Measurements from ENCODE around the gene CPNE4.
A peak's percentile ranks its signal among the peaks of the same experiment; 100 is the strongest.
"Not testable (repeated sequence)": the region's sequence is repeated elsewhere in the genome, so short reads cannot be mapped to it uniquely, and the experiment has no call there.

Gene CPNE4

GRCh38 chr3:131957511-131957910, 77.3 kb downstream of the CPNE4 start:
- DNase-seq: no peak

- no peak for DNase-seq
Observed at GRCh38 chr3:131948806-131949205, 86.0 kb downstream of the CPNE4 start.

- DNase-seq: no peak
Observed at GRCh38 chr3:131944676-131945075, 90.1 kb downstream of the CPNE4 start.

GRCh38 chr3:131933665-131934064, 101.1 kb downstream of the CPNE4 start:
- no peak for DNase-seq

GRCh38 chr3:131928593-131928992, 106.2 kb downstream of the CPNE4 start:
- no peak for DNase-seq

GRCh38 chr3:131925571-131925970, 109.2 kb downstream of the CPNE4 start:
- no peak for DNase-seq

- DNase-seq: no peak
Observed at GRCh38 chr3:131922356-131922755, 112.5 kb downstream of the CPNE4 start.

- no peak for DNase-seq
Observed at GRCh38 chr3:131917006-131917405, 117.8 kb downstream of the CPNE4 start.

GRCh38 chr3:131914090-131914691, 120.6 kb downstream of the CPNE4 start:
- DNase-seq: no peak

- no peak for DNase-seq
Observed at GRCh38 chr3:131912255-131912654, 122.6 kb downstream of the CPNE4 start.

GRCh38 chr3:131907796-131908195, 127.0 kb downstream of the CPNE4 start:
- no peak for DNase-seq

GRCh38 chr3:131903988-131904415, 130.8 kb downstream of the CPNE4 start:
- DNase-seq: peak; percentile 28

GRCh38 chr3:131901686-131902085, 133.1 kb downstream of the CPNE4 start:
- DNase-seq: no peak

- no peak for DNase-seq
Observed at GRCh38 chr3:131900891-131901290, 133.9 kb downstream of the CPNE4 start.

GRCh38 chr3:131899021-131899420, 135.8 kb downstream of the CPNE4 start:
- DNase-seq: no peak

GRCh38 chr3:131898346-131898745, 136.5 kb downstream of the CPNE4 start:
- DNase-seq: no peak

- DNase-seq: no peak
Observed at GRCh38 chr3:131896285-131896684, 138.5 kb downstream of the CPNE4 start.

GRCh38 chr3:131895766-131896165, 139.0 kb downstream of the CPNE4 start:
- DNase-seq: no peak

GRCh38 chr3:131892331-131892730, 142.5 kb downstream of the CPNE4 start:
- no peak for DNase-seq

GRCh38 chr3:131885871-131886270, 148.9 kb downstream of the CPNE4 start:
- not testable (repeated sequence) for DNase-seq

- no peak for DNase-seq
Observed at GRCh38 chr3:131883711-131884407, 151.0 kb downstream of the CPNE4 start.

GRCh38 chr3:131883086-131883485, 151.7 kb downstream of the CPNE4 start:
- no peak for DNase-seq

GRCh38 chr3:131881777-131882176, 153.0 kb downstream of the CPNE4 start:
- DNase-seq: no peak

GRCh38 chr3:131880948-131881347, 153.9 kb downstream of the CPNE4 start:
- no peak for DNase-seq

GRCh38 chr3:131868203-131868602, 166.6 kb downstream of the CPNE4 start:
- no peak for DNase-seq
